ENCODE data around the gene SLC9A7.

SLC9A7 gene

GRCh38 chrX:46762963-46763362, 4.0 kb upstream of the SLC9A7 start:
- Histone ChIP-seq H3K9ac (ENCODE audit: low read length) (no peak overlapping the region), H3K9me2 (replicated peaks; ENCODE audit: insufficient read depth, low read length) (no peaks in the 10 kb centered on the region), H3K4me1 (ENCODE audit: low read length) (0 out of 2 replicates have a peak, but pooled peaks cover 5% of the 10 kb centered on the region), H3K27ac (ENCODE audit: low read length) (no peak overlapping the region), H3K9me3 (replicated peaks; ENCODE audit: insufficient read depth, low read length) (no peaks in the 10 kb centered on the region), H4K20me1 (ENCODE audit: insufficient read depth, low read length) (no peaks in the 10 kb centered on the region), H3K4me2 (ENCODE audit: low read depth, low read length) (no peak overlapping the region), H3K4me3 (ENCODE audit: low read length) (no peak overlapping the region), H3F3A (ENCODE audit: insufficient read depth, low read length) (peaks cover 3% of the 10 kb centered on the region; the same call in 1 of the 2 replicates), H3K36me3 (replicated peaks; ENCODE audit: insufficient read depth, low read length) (no peaks in the 10 kb centered on the region), H2AFZ (ENCODE audit: low read length) (no peak overlapping the region), H3K27me3 (replicated peaks; ENCODE audit: insufficient read depth, low read length) (no peaks in the 10 kb centered on the region), H3K79me2 (ENCODE audit: low read length) (no peaks in the 10 kb centered on the region)
- TF ChIP-seq EZH2 (optimal IDR thresholded peaks at IDR 0.05; ENCODE audit: low read depth, low read length) (no peak), EZH2phosphoT487 (IDR thresholded peaks at IDR 0.05; ENCODE audit: low read length) (no peak), CTCF (IDR thresholded peaks at IDR 0.05; ENCODE audit: low read length) (no peak)
- DNase-seq: no peak

GRCh38 chrX:46759645-46759974, 692 bp upstream of the SLC9A7 start:
- no peaks in the 10 kb centered on the region for H3K9me3 ChIP-seq (replicated peaks; ENCODE audit: insufficient read depth, low read length)
- peak overlapping the region; percentile 87; the same call in 1 of the 2 replicates for H2AFZ ChIP-seq (ENCODE audit: low read length)
- TF ChIP-seq EZH2 (optimal IDR thresholded peaks at IDR 0.05; ENCODE audit: low read depth, low read length) (no peak), EZH2phosphoT487 (IDR thresholded peaks at IDR 0.05; ENCODE audit: low read length) (no peak), CTCF (IDR thresholded peaks at IDR 0.05; ENCODE audit: low read length) (no peak)
- no peak overlapping the region for H3K27ac ChIP-seq (ENCODE audit: low read length)
- peak overlapping the region; percentile 90 for H3K4me2 ChIP-seq (ENCODE audit: low read depth, low read length)
- H3F3A ChIP-seq (ENCODE audit: insufficient read depth, low read length): peaks cover 3% of the 10 kb centered on the region; the same call in 1 of the 2 replicates
- H3K9me2 ChIP-seq (replicated peaks; ENCODE audit: insufficient read depth, low read length): no peaks in the 10 kb centered on the region
- no peaks in the 10 kb centered on the region for H3K36me3 ChIP-seq (replicated peaks; ENCODE audit: insufficient read depth, low read length)
- H4K20me1 ChIP-seq (ENCODE audit: insufficient read depth, low read length): no peaks in the 10 kb centered on the region
- H3K27me3 ChIP-seq (replicated peaks; ENCODE audit: insufficient read depth, low read length): no peaks in the 10 kb centered on the region
- H3K4me1 ChIP-seq (ENCODE audit: low read length): 0 out of 2 replicates have a peak, but pooled peaks cover 5% of the 10 kb centered on the region
- peak overlapping the region; percentile 29; the same call in 1 of the 2 replicates for H3K9ac ChIP-seq (ENCODE audit: low read length)
- no peak for DNase-seq
- H3K79me2 ChIP-seq (ENCODE audit: low read length): no peaks in the 10 kb centered on the region
- H3K4me3 ChIP-seq (ENCODE audit: low read length): peak overlapping the region; percentile 60

- Histone ChIP-seq H3K9me2 (replicated peaks; ENCODE audit: insufficient read depth, low read length) (no peaks in the 10 kb centered on the region), H3K9me3 (replicated peaks; ENCODE audit: insufficient read depth, low read length) (no peaks in the 10 kb centered on the region), H3K9ac (ENCODE audit: low read length) (no peak overlapping the region), H3K79me2 (ENCODE audit: low read length) (no peaks in the 10 kb centered on the region), H3K4me2 (ENCODE audit: low read depth, low read length) (peak overlapping the region; percentile 41), H2AFZ (ENCODE audit: low read length) (no peak overlapping the region), H3K36me3 (replicated peaks; ENCODE audit: insufficient read depth, low read length) (no peaks in the 10 kb centered on the region), H3K27ac (ENCODE audit: low read length) (no peak overlapping the region), H4K20me1 (ENCODE audit: insufficient read depth, low read length) (no peaks in the 10 kb centered on the region), H3K4me1 (ENCODE audit: low read length) (0 out of 2 replicates have a peak, but pooled peaks cover 5% of the 10 kb centered on the region), H3K4me3 (ENCODE audit: low read length) (peak overlapping the region; percentile 50), H3F3A (ENCODE audit: insufficient read depth, low read length) (peaks cover 3% of the 10 kb centered on the region; the same call in 1 of the 2 replicates), H3K27me3 (replicated peaks; ENCODE audit: insufficient read depth, low read length) (no peaks in the 10 kb centered on the region)
- no peak for DNase-seq
- TF ChIP-seq EZH2 (optimal IDR thresholded peaks at IDR 0.05; ENCODE audit: low read depth, low read length): no peak
- no peak for TF ChIP-seq EZH2phosphoT487 (IDR thresholded peaks at IDR 0.05; ENCODE audit: low read length)
- no peak for TF ChIP-seq CTCF (IDR thresholded peaks at IDR 0.05; ENCODE audit: low read length)
These were observed 559 bp downstream of the SLC9A7 start for GRCh38 chrX:46758163-46758955.

Measured in MM.1S (cell line).